Hepatocyte (in vitro differentiated cells): ENCODE results near the gene CNTN4. TPM values are rescaled to one million over a fixed set of nuclear protein-coding genes. Genes with fewer than 3 reads are reported as not detected.

ENCODE experiments used
- DNase-seq: peaks from one replicate; pipeline ENCODE4 v3.0.0-alpha.2; 2016; ENCODE audit warnings: low spot score
- H2AFZ ChIP-seq: fragments of 200-600 bp; sonication (generic); 2 replicates; pipeline ENCODE4 v1.6.0; 2016; ENCODE audit warnings: antibody characterized with exemption, mild to moderate bottlenecking
- H3K27ac ChIP-seq: fragments of 200-600 bp; sonication (generic); 2 replicates; pipeline ENCODE4 v1.5.1; 2016; ENCODE audit warnings: mild to moderate bottlenecking
- H3K27me3 ChIP-seq: fragments of 200-600 bp; sonication (generic); 2 replicates; pipeline ENCODE4 v1.6.1; 2016
- H3K36me3 ChIP-seq: fragments of 200-600 bp; sonication (generic); replicated peaks from 2 replicates; pipeline ENCODE4 v1.5.1; 2016; ENCODE audit warnings: low read depth; ENCODE audit not compliant: insufficient read depth
- H3K4me1 ChIP-seq: fragments of 200-600 bp; sonication (generic); 2 replicates; pipeline ENCODE4 v1.5.1; 2016; ENCODE audit warnings: mild to moderate bottlenecking, moderate library complexity; ENCODE audit not compliant: insufficient read depth
- H3K4me2 ChIP-seq: fragments of 200-600 bp; sonication (generic); 2 replicates; pipeline ENCODE4 v1.6.0; 2016
- H3K4me3 ChIP-seq: fragments of 200-600 bp; sonication (generic); 2 replicates; pipeline ENCODE4 v1.5.1; 2016; ENCODE audit warnings: mild to moderate bottlenecking
- H3K79me2 ChIP-seq: fragments of 200-600 bp; sonication (generic); 2 replicates; pipeline ENCODE4 v1.6.0; 2017; ENCODE audit warnings: mild to moderate bottlenecking
- H3K9me2 ChIP-seq: fragments of 200-600 bp; sonication (generic); replicated peaks from 2 replicates; pipeline ENCODE4 v1.6.0; 2017; ENCODE audit warnings: mild to moderate bottlenecking; ENCODE audit not compliant: insufficient read depth
- H3K9me3 ChIP-seq: fragments of 200-600 bp; sonication (generic); 2 replicates; pipeline ENCODE4 v1.5.1; 2016; ENCODE audit warnings: low read depth, mild to moderate bottlenecking
- H4K20me1 ChIP-seq: fragments of 200-600 bp; sonication (generic); 2 replicates; pipeline ENCODE4 v1.6.0; 2016; ENCODE audit warnings: mild to moderate bottlenecking; ENCODE audit not compliant: insufficient read depth, poor library complexity, severe bottlenecking
- EZH2 ChIP-seq: fragments of 200-600 bp; sonication (generic); IDR thresholded peaks from 2 replicates; pipeline ENCODE4 v1.6.1; 2016; ENCODE audit warnings: antibody characterized with exemption, mild to moderate bottlenecking, borderline replicate concordance
- EZH2phosphoT487 ChIP-seq: fragments of 200-600 bp; sonication (generic); IDR thresholded peaks from one replicate; pipeline ENCODE4 v1.6.1; 2018; ENCODE audit warnings: antibody characterized with exemption, mild to moderate bottlenecking, low read depth, moderate library complexity; ENCODE audit not compliant: unreplicated experiment, severe bottlenecking
- WGBS: methylation state at CpG from one replicate; pipeline ENCODE4 v1.1.6; 2016; ENCODE audit warnings: low lambda C conversion rate; ENCODE audit errors: missing lambda C conversion rate; 5-methylcytosine and 5-hydroxymethylcytosine counted together
- polyA plus RNA-seq: library from polyadenylated mRNA; unstranded; fragments of >200 nt; fragmentation: Nextera tagmentation; extraction: Ambion mirVana; gene quantifications from 2 replicates; pipeline ENCODE4 v1.2.1, GENCODE V29; 2016
- total RNA-seq: library from RNA; depleted of rRNA; stranded (reverse); fragments of >200 nt; gene quantifications from 2 replicates; pipeline ENCODE4 v1.2.3, GENCODE V29; 2014
- TF ChIP-seq, protein P1 (sequence below): fragments of 200-600 bp; sonication (generic); IDR thresholded peaks from 2 replicates; pipeline ENCODE4 v1.5.1; 2016; ENCODE audit warnings: antibody characterized with exemption, mild to moderate bottlenecking; ENCODE audit not compliant: poor library complexity

Gene CNTN4
- total and polyA plus RNA-seq, 2 experiments from 2014 or later, result 17.6 to 30.3 TPM

DNA sequence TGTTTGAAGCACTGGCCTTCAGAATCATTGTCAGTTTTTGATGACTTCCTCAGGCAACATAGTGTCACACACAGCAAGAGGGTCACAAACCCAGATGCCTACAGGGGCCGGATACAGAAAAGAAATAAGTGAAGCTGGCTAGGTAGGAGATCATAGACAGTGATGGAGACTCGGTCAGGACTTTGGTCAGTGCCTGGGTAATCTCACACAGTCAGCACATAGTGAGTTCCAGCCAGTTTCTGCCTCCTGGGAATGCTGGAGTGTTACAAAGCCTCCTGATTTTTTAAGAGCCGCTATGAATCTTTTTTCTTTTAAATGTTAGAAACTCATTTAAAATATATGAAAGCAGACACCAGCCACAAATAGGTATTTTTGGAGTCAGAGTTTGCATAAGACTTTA, 612.4 kb downstream of the CNTN4 start:
- H3K4me3 ChIP-seq, result no peak overlapping the region
- no peaks in the 10 kb centered on the region for H3K9me2 ChIP-seq
- no peaks in the 10 kb centered on the region for H3K4me1 ChIP-seq
- H3K27me3 ChIP-seq, result no peaks in the 10 kb centered on the region
- H3K9me3 ChIP-seq, result no peaks in the 10 kb centered on the region
- TF ChIP-seq EZH2, result no peak
- TF ChIP-seq, protein P1, sequence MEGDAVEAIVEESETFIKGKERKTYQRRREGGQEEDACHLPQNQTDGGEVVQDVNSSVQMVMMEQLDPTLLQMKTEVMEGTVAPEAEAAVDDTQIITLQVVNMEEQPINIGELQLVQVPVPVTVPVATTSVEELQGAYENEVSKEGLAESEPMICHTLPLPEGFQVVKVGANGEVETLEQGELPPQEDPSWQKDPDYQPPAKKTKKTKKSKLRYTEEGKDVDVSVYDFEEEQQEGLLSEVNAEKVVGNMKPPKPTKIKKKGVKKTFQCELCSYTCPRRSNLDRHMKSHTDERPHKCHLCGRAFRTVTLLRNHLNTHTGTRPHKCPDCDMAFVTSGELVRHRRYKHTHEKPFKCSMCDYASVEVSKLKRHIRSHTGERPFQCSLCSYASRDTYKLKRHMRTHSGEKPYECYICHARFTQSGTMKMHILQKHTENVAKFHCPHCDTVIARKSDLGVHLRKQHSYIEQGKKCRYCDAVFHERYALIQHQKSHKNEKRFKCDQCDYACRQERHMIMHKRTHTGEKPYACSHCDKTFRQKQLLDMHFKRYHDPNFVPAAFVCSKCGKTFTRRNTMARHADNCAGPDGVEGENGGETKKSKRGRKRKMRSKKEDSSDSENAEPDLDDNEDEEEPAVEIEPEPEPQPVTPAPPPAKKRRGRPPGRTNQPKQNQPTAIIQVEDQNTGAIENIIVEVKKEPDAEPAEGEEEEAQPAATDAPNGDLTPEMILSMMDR, result no peak
- H3K27ac ChIP-seq, result no peak overlapping the region
- no peak overlapping the region for H3K4me2 ChIP-seq
- H4K20me1 ChIP-seq, result no peaks in the 10 kb centered on the region
- 64% methylated on average over 3 of the region's 3 CpGs for WGBS
- H3K79me2 ChIP-seq, result no peaks in the 10 kb centered on the region
- H3K36me3 ChIP-seq, result no peaks in the 10 kb centered on the region
- H2AFZ ChIP-seq, result no peak overlapping the region
- no peak for DNase-seq

DNA sequence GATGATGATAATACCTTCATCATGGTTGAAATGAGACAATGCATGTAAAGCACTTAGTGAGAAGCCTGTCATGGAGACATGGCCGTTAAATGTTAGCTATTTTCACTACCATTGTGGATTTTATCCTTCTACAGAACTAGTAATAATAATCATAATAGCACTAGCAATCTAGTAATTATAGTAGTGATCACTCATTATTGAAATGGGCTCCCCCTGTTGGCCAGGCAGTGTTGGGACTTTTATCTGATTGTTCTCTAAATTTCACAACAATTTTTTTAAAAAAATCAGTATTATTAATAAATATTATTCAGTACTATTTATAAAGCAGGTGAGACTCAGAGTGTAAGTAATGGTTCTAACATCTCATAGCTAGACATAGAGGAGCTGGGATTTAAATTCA, 615.3 kb downstream of the CNTN4 start:
- no peak for DNase-seq
- 90% methylated on average over 1 of the region's 1 CpG for WGBS
- Histone ChIP-seq H4K20me1 (no peaks in the 10 kb centered on the region), H3K9me2 (no peaks in the 10 kb centered on the region), H3K79me2 (no peaks in the 10 kb centered on the region), H3K4me2 (no peak overlapping the region), H3K27ac (no peak overlapping the region), H3K4me1 (no peaks in the 10 kb centered on the region), H3K4me3 (no peak overlapping the region), H2AFZ (no peak overlapping the region), H3K27me3 (no peaks in the 10 kb centered on the region), H3K36me3 (no peaks in the 10 kb centered on the region), H3K9me3 (no peaks in the 10 kb centered on the region)
- TF ChIP-seq, protein P1, result peak; percentile 31
- no peak for TF ChIP-seq EZH2phosphoT487

DNA sequence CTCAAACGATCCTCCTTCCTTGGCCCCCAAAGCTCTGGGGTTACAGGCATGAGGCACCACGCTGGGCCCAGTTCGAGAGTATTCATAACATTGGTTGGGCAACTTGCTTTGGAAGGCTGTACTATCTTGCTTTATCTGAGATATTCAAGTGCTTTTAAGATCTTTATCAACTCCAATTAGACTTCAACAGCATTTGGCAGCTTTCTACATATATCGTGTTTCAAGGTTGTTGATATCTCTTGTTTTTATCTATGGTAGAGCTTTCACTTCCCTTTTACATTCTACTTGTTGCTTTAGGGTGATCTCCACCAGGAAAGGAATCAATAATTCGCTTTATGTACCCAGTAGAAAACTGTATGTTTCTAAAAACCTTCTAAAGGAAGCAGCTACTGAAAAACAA, 616.2 kb downstream of the CNTN4 start:
- Histone ChIP-seq H3K36me3 (no peaks in the 10 kb centered on the region), H3K9me2 (no peaks in the 10 kb centered on the region), H4K20me1 (no peaks in the 10 kb centered on the region), H2AFZ (no peak overlapping the region), H3K4me1 (no peaks in the 10 kb centered on the region), H3K27me3 (no peaks in the 10 kb centered on the region), H3K4me2 (no peak overlapping the region), H3K27ac (no peak overlapping the region), H3K4me3 (no peak overlapping the region), H3K9me3 (no peaks in the 10 kb centered on the region), H3K79me2 (no peaks in the 10 kb centered on the region)
- TF ChIP-seq EZH2phosphoT487 (no peak), EZH2 (no peak)
- TF ChIP-seq, protein P1, result no peak
- whole genome bisulfite sequencing, result 58% methylated on average over 5 of the region's 5 CpGs
- DNase-seq, result no peak

DNA sequence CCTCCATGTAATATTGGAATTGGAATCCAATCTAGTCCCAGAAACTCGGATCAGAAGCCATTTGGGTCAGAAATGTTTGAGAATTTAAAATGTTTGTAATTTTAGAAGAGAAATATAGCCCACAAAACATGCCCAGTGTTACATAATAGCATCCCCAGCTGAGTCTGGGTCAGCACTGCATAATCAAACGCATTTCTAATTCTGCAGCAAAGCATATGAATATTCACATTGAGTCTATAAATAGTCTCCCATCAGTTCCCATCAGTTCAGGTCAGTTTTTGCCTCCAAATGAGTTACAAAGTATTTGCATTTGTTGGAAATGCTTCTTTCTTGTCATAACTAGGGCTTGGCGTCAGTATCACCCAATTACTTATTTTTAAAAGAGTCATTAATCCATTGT, 628.4 kb downstream of the CNTN4 start:
- TF ChIP-seq EZH2phosphoT487, result no peak
- TF ChIP-seq, protein P1, result no peak
- TF ChIP-seq EZH2, result no peak
- H3K4me3 ChIP-seq, result no peak overlapping the region
- H3K79me2 ChIP-seq, result no peaks in the 10 kb centered on the region
- peaks cover 15% of the 10 kb centered on the region for H3K4me1 ChIP-seq
- no peaks in the 10 kb centered on the region for H4K20me1 ChIP-seq
- 92% methylated on average over 3 of the region's 3 CpGs for WGBS
- no peaks in the 10 kb centered on the region for H3K36me3 ChIP-seq
- H3K9me3 ChIP-seq, result no peaks in the 10 kb centered on the region
- H3K4me2 ChIP-seq, result no peak overlapping the region
- no peak overlapping the region for H3K27ac ChIP-seq
- H3K27me3 ChIP-seq, result no peaks in the 10 kb centered on the region
- no peaks in the 10 kb centered on the region for H3K9me2 ChIP-seq
- DNase-seq, result no peak
- H2AFZ ChIP-seq, result no peak overlapping the region
